HL-60 (cell line): ENCODE results near the gene TDRD12.

Experiments
- DNase-seq, 2 experiments: peaks; one replicate each; pipeline ENCODE4 v3.0.0-alpha.2; 2010 to 2020; ENCODE audit warnings: low read depth in 1 of 2, low spot score in 1 of 2
- H3K27ac ChIP-seq: fragments of 250-450 bp; sonication (Bioruptor Pico); replicated peaks from 2 replicates; pipeline ENCODE4 v1.5.1; 2020; ENCODE audit warnings: mild to moderate bottlenecking, moderate library complexity
- H3K27me3 ChIP-seq: fragments of 250-450 bp; sonication (Bioruptor Pico); 2 replicates; pipeline ENCODE4 v1.5.1; 2021; ENCODE audit warnings: mild to moderate bottlenecking, moderate library complexity; ENCODE audit not compliant: insufficient read depth, poor library complexity, severe bottlenecking
- H3K4me3 ChIP-seq: replicated peaks from 2 replicates; pipeline ENCODE4 v1.5.1; 2011; ENCODE audit warnings: mild to moderate bottlenecking, control low read depth, low read length; ENCODE audit not compliant: insufficient read depth
- CTCF ChIP-seq: IDR thresholded peaks from one replicate; pipeline ENCODE4 v1.5.1; 2011; ENCODE audit warnings: low read length, control low read depth, inconsistent platforms; ENCODE audit not compliant: insufficient read depth
- GABPA ChIP-seq: IDR thresholded peaks from 2 replicates; pipeline ENCODE4 v1.6.1; 2012; ENCODE audit warnings: low read depth
- POLR2AphosphoS5 ChIP-seq: IDR thresholded peaks from 2 replicates; pipeline ENCODE4 v1.6.1; 2012; ENCODE audit warnings: low read depth
- SPI1 ChIP-seq: IDR thresholded peaks from 2 replicates; pipeline ENCODE4 v1.6.1; 2012; ENCODE audit warnings: low read depth, mild to moderate bottlenecking, borderline replicate concordance
- TF ChIP-seq, protein P1 (sequence below): IDR thresholded peaks from 2 replicates; pipeline ENCODE4 v1.6.1; 2012; ENCODE audit warnings: low read depth; ENCODE audit not compliant: insufficient replicate concordance

TDRD12 gene

GRCh38 chr19:32802840-32803239, 83.3 kb downstream of the TDRD12 start:
- Histone ChIP-seq H3K27me3 (no peaks in the 10 kb centered on the region), H3K27ac (no peak overlapping the region), H3K4me3 (no peak overlapping the region)
- TF ChIP-seq SPI1 (no peak), CTCF (no peak), GABPA (no peak), POLR2AphosphoS5 (no peak)
- TF ChIP-seq, protein P1, sequence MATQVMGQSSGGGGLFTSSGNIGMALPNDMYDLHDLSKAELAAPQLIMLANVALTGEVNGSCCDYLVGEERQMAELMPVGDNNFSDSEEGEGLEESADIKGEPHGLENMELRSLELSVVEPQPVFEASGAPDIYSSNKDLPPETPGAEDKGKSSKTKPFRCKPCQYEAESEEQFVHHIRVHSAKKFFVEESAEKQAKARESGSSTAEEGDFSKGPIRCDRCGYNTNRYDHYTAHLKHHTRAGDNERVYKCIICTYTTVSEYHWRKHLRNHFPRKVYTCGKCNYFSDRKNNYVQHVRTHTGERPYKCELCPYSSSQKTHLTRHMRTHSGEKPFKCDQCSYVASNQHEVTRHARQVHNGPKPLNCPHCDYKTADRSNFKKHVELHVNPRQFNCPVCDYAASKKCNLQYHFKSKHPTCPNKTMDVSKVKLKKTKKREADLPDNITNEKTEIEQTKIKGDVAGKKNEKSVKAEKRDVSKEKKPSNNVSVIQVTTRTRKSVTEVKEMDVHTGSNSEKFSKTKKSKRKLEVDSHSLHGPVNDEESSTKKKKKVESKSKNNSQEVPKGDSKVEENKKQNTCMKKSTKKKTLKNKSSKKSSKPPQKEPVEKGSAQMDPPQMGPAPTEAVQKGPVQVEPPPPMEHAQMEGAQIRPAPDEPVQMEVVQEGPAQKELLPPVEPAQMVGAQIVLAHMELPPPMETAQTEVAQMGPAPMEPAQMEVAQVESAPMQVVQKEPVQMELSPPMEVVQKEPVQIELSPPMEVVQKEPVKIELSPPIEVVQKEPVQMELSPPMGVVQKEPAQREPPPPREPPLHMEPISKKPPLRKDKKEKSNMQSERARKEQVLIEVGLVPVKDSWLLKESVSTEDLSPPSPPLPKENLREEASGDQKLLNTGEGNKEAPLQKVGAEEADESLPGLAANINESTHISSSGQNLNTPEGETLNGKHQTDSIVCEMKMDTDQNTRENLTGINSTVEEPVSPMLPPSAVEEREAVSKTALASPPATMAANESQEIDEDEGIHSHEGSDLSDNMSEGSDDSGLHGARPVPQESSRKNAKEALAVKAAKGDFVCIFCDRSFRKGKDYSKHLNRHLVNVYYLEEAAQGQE = no peak
- no peak for DNase-seq

DNA sequence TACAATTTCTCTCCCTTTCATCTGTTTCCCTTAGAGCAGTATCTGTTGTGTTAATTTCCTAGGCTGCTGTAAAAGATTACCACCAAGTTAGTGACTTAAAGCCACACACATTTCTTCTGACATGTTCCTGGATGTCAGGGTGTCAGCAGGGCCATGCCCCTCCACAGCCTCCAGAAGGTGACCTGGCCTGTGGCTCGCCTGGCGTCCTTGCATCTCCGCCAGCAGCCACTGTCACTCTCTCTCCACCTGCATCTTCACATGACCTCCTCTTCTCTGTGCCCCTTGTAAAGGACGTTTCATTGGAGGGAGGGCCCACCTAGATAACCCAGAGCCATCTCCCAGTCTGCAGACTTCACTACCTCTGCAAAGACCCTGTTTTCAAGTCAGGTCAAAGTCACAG, 88.7 kb downstream of the TDRD12 start:
- no peak overlapping the region for H3K4me3 ChIP-seq
- H3K27ac ChIP-seq = no peak overlapping the region
- no peak for DNase-seq
- H3K27me3 ChIP-seq = peaks cover 7% of the 10 kb centered on the region
- TF ChIP-seq SPI1 = no peak
- TF ChIP-seq CTCF = no peak
- TF ChIP-seq, protein P1 = no peak
- no peak for TF ChIP-seq GABPA
- TF ChIP-seq POLR2AphosphoS5 = no peak

- Histone ChIP-seq H3K4me3 (no peak overlapping the region), H3K27me3 (peaks cover 7% of the 10 kb centered on the region), H3K27ac (no peak overlapping the region)
- no peak for DNase-seq
- TF ChIP-seq, protein P1 = no peak
- TF ChIP-seq CTCF (no peak), SPI1 (no peak)
Observed at GRCh38 chr19:32809254-32809653, 89.7 kb downstream of the TDRD12 start.
